Stimulated activated CD4-positive, alpha-beta T cell treated with anti-CD3 and anti-CD28 coated beads, Interleukin-12 subunit alpha, Interleukin-12 subunit beta, amount 100 ng/mL, for 4 hours (primary cell): ENCODE results near the gene VGLL4.
"Not testable (repeated sequence)": the region's sequence is repeated elsewhere in the genome, so short reads cannot be mapped to it uniquely, and the experiment has no call there.

Source experiments
- DNase-seq: peaks from one replicate; pipeline ENCODE4 v3.0.0-alpha.2; 2020

VGLL4 gene

DNA sequence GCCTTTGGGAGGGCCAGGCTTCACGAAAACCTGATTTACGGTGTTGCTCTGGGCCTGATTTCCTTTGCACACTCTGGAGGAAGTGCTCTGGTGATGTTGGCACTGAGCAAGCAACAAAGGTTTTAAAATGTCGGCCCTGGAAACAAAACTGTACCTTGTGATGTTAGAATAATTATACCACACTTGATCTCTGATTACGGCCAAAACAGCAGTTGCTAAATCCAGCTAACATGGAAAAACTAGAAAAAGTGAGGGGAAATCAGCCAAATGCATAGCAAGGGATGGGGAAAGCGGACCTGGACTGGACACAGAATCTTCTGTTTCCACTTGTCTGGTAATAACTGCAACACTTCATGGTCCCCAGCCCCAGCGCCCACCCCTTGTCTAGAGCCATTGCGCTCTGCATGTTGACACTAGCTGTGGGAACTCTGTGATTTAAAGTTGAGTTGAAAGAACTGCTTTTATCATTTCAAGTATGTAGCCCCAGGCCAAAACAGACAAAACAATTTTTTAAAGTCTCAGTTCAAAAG lies 120.1 kb downstream of the VGLL4 start:
- DNase-seq: no peak

DNA sequence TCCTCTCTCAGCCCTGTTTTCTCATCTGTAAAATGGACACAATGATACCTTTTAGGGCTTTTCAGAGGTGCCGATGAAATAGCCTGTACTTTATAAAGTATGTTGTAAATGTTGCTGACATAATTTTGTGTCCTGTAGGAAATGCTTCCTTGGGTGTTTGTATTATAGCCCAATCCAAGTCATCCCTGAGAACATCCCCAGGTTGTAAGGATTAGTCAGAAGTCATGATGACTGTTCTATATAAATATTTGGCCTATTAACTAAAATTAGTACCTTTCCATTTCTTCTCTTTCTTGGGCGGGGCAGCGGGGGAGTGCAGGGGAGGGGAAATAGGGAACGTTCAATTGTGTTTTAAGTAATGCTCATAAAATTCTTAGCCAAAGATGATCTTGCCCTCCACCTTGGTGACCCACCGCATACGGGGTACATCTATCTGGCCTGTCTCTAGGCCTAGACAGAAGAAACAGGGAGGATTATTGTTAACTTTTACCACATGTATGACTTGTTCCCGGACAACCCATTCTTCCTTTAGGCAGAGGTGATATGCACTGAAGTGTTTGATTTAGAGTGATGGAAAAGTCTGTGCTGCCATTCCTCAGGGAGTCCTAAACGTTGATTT lies 120.7 kb downstream of the VGLL4 start:
- DNase-seq: no peak

DNA sequence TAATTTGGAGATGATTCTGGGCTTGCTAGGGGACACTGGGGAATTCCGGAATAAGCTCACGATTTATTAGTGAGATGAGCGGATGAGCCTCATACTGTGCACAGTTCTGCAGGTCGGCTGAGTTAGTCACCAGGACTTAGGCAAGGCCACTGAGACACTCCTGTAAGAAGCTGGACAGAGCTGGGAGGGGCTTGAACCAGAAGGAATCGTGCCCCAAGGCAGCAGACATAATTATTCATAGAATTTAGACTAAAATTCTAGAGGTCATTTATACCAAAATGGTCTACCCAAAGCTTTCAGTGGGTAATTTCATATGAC lies 121.4 kb downstream of the VGLL4 start:
- no peak for DNase-seq

DNA sequence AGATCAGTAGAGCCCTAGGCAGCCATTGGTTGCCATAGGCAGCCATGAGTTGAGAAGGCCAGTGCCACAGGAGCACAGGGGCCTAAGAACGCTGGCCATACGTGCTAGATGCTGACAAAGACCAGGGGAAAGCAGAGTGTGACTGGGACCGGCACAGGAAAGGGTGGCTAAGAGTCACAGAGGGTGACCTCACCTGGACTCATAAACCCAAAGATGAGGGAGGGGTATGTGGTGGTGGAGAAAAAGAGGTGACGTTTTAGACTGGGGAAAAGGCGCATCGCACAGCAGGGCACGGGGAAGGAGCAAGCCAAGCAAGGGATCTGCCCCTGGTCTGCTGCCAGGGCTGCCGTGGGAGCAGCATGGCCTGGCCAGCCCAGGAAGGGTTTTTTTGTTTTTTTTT lies 122.5 kb downstream of the VGLL4 start:
- no peak for DNase-seq

DNA sequence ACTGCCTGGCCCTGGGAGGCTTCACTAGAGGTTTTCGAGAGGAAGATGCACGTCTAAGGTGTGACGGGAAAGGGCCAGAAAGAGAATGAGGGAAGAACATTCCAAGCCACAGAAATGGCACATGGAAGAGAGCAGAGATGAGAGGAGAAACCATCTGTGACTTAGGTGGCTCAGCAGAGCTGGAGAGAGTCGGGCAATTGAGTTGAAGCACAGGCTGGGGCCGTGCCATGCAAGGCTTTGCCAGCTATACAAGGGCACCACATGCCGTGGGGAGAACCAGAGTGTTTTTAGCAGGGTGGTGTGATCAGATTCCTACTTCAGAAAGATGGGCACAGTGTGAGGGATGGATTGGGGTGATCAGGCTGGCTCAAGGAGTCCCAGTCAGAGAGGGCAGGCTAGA lies 126.1 kb downstream of the VGLL4 start:
- no peak for DNase-seq

DNA sequence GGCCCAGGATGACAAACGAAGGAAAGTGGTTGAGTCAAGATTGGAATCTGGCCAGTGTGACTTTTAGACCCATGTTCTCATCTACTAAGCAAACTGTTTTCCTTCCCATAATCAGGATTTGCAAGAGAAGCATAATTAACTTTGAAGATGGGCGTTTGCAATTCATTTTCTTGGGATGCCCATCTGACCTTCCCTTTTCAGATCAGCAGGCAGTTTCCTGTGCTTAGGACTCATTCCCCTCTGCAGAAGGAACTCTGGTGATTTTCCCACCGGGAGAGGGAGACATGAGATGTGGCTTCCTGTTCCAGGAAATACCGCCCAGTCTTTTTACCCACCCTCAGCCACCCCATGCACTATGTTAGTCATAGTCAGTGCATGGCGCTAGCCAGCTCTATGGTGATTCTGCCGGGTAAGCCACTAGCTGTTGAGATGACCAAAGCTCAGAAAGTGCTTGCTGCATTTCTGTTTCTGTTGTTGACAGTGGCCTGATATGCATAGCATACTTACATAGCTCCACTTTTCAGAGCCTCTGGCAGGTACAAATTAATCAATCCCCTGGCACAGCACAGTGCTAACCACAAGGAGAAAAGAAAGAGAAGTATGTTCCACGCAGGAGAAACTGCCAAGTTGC lies 129.4 kb downstream of the VGLL4 start:
- DNase-seq: no peak

DNA sequence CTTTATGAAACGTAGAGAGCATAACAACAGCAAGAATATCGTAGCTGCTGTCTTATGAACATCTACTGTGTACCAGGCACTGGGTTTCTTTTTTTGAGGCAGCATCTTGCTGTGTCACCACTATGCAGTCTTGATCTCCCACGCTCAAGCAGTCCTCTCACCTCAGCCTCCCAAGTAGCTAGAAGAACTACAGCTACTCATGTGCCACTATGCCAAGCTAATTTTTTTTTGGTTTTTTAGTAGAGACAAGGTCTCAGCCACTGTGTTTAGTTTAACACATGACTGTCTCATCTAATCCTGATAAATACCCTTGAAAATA lies 129.9 kb downstream of the VGLL4 start:
- no peak for DNase-seq

DNA sequence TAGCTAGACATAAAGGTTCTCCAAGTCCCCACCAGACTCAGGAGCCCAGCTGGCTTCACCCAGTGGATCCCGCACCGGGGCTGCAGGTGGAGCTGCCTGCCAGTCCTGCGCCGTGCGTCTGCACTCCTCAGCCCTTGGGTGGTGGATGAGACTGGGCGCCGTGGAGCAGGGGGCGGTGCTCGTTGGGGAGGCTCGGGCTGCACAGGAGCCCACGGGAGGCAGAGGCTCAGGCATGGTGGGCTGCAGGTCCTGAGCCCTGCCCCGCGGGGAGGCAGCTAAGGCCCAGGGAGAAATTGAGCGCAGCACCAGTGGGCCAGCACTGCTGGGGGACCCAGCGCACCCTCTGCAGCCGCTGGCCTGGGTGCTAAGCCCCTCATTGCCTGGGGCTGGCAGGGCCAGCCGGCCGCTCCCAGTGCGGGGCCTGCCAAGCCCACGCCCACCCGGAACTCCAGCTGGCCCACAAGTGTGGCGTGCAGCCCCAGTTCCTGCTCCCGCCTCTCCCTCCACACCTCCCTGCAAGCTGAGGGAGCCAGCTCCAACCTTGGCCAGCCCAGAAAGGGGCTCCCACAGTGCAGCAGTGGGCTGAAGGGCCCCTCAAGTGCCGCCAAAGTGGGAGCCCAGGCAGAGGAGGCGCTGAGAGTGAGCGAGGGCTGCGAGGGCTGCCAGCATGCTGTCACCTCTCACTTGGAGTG lies 130.4 kb downstream of the VGLL4 start:
- DNase-seq: not testable (repeated sequence)

DNA sequence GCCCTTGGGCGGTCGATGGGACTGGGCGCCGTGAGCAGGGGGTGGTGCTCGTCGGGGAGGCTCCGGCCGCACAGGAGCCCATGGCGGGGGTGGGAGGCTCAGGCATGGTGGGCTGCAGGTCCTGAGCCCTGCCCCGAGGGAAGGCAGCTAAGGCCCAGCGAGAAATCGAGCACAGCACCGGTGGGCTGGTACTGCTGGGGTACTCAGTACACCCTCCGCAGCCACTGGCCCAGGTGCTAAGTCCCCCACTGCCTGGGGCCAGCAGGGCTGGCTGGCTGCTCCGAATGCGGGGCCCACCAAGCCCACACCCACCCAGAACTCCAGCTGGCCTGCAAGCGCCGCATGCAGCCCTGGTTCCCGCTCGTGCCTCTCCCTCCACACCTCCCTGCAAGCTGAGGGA lies 132.1 kb downstream of the VGLL4 start:
- DNase-seq: not testable (repeated sequence)

DNA sequence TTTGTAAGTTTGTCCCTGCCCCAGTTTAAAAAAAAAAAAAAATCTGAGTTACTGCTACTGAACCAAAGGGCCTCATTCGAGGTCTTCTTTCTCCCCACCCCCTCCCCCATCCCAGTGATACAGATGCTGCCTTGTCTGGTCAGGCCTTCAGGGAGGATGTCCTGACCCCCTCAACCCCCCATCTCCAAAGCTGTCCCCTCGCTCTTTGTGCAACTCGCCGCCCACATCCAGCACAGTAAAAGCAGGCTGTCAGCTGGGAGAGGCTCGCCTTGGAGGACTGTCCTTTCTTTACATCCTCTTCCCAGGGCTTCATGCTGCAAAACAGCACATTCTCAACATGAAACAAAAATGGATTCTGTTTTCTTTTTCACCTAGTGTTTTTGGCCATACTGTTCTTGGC lies 133.4 kb downstream of the VGLL4 start:
- no peak for DNase-seq

DNA sequence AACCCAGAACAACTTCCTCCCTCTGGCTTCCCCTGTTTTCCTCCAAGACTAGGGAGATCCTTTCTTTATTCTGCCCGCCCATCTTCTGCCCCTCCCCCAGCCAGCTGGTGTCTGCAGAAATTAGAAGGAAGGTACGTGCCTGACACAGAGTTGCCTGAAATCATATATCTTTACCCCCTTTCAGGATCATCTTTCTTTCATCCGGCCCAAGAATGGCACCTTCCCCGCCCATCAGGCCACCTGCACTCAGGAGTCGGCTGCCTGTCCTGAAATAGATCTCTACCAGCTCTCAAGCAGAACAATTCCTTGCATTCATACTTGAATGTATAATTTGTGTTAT lies 133.7 kb downstream of the VGLL4 start:
- DNase-seq: no peak

DNA sequence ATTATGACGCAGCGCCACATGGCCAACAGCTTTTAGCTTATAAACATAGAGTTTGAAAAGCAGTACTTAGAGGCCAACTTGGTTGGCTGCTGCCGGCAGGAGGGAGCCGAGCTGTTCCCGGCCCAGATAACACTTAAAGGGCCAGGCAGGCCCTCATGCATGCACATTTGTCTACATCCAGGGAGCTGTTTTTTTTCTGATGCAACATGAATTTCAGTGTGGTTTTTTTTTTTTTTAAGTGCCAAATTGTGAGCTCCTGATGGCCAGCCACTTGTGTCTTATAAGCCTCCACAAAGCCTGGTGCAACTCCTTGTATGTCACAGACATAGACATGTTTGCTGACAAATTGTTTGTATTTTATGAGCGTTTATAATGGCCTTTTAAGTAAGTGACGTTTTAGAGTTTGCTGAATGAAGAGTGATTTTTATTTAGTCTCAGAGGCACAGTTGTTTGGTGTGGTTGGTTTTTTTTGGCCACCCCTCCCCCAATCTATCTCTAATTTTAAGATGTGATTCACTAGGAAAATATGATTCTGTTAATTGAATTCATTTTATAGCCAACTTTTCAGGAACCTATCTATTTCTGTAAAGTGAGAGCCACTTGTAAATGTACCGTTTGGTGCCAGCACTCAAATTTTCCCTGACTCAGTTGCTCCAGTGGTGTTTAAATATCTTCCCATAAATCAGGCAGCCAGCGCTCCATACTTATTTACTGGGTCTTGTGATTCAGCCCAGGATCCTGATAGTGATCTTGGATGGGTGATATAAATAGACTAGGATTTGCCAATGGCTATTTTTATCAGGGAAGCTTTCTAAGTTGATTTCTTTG lies 134.3 kb downstream of the VGLL4 start:
- no peak for DNase-seq

DNA sequence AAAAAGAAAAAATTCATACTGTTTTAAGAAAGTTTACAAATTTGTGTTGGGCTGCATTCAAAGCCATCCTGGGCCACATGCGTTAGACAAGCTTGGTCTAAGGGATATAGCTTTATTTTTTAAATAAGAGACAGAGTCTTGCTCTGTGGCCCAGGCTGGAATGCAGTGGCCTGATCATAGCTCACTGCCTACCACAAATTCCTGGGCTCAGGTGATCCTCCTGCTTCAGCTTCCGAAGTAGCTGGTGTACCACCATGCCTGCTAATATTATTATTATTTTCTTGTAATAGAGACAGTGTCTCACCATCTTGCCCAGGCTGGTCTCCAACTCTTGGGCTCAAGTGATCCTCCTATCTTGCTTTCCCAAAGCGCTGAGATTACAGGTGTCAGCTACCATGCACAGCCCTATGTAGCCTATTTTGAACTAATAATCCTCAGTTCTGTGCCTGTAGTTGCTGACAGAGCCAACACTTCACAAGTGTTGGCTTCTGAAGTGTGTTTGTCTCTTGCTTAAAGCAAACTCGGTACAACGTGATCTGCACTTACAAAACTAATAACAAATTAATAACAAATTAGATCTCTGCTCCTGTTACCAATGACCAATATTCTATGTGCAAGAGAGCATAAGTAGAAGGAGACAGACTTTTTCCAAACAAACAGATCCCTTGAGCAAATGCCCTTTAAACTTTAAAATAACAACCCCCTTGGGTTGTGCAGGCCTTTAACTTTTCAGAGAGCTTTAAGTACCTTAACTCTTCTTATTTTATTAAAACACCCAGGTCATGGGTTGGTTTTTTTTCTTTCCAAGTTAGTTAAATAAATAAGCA lies 135.2 kb downstream of the VGLL4 start:
- no peak for DNase-seq

DNA sequence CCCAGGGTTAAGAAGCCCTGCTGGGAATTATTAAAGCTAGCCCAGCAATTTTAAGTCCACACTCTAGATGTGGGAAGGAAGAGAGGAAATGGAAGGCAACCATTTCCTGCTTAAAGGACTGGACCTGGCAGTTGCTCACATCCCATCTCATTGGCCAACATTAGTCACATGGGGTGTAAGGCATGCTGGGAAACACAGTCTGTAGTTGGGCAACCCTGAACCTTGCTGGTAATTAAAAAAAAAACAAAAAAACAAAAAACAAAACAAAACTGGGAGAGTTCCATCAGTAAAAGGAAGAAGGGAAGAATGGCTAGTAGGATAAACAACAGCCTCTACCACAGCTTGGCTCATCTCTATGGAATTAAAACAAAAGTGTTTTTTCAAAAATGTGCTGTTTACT lies 136.0 kb downstream of the VGLL4 start:
- DNase-seq: no peak
